Iris pigment epithelial cell (primary cell): ENCODE results near the gene PAX8.
A peak's percentile ranks its signal among the peaks of the same experiment; 100 is the strongest.

Experiments used
- DNase-seq: peaks from one replicate; pipeline ENCODE4 v3.0.0-alpha.2; 2011; ENCODE audit warnings: low read depth

Gene PAX8

GRCh38 chr2:113202305-113203216, 76.2 kb downstream of the PAX8 start:
- DNase-seq = no peak

DNA sequence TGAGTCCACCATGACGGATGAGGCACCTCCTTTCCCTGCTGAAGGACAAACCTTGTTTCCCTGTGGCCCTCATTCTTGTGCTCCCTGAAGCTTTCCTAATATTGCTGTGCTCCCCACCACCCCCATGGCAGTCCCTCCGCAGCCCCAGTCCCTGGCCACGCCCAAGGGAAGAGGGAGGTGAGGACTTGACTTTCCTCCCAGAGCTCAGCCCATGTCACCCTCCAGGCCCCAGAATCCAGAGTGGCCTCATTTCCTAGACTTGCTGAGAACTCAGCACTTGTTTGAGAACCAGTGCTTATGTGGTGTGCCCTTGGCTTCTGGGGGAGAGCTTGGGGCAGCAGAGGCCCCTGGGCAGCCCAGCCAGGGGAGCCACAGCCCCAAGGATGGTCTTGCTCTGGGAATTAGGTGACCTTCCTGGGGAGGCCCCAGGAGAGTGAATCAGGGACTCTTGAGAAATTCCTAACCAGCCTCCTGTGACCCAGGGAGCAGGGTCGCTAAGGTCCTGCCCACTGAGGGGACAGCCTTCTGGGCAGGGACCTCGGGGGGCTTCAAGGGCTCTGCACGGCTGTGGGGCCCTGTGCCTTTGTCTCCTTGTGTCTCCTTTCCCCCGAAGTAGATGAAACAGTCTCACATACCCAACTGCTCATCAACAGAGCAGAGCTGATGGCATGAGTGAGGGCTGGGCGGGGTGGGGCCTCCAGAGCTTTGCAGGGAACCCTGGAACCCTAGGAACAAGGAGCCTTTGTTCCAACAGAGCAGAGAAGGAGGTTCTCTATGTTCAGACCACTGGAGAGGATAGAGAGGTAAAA, 77.0 kb downstream of the PAX8 start:
- no peak for DNase-seq

- DNase-seq = no peak
Observed at GRCh38 chr2:113200736-113201490, 77.8 kb downstream of the PAX8 start.

DNA sequence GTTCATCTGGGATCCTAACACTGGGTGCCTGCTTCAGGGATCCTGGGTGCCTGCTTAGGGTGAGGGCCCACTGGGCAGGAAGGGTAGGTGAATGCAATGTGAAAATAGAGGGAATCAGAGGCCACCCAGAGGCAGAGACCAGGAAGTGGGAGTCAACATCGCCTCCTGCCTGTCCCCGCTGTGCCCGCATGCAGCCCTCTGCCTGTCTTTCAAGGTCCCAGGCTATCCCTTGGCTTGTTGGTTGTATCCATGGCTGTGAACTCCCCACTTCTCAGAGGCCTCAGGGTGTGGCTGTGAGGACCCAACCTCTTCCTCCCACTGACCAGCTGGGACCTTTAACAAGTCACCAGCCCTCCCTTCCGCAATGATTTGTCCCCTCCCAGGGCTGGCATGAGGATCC, 78.5 kb downstream of the PAX8 start:
- DNase-seq = no peak

DNA sequence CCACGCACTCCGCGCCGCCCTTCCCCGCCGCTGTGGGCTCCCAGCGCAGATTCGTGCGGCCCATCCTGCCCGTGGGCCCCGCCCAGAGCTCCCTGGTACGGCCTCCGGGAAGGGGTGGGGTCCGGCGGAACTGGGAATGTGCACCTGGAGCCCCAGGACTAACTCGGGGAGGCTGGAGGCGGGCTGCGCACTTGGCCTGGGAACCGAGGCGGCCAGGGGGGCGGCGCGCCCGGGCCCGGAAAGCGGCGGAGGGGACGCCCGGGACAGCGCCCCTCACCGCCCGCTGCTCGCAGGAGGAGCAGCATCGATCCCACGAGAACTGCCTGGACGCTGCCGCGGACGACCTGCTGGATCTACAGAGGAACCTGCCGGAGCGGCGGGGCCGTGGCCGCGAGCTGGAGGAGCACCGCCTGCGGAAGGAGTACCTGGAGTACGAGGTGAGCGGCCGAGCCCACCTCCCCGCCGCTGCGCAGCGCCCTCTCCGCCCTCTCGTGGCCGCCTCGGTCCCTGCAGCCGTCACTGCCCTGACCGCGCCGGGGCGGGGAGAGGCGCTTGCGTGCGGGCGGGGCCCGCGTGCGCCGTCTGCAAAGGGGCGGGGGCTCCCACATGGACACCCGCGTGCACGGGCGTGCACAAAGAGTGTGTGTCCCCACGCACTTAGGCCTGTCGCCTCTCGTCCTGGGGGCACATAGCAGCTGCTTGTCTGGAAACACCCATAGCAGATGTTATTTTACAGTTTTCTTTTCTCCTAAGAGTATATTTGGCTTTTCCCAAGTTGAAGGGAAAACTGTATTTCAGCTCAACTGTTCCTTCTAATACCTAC, 79.7 kb downstream of the PAX8 start:
- DNase-seq = peak; percentile 66

GRCh38 chr2:113198048-113198789, 80.5 kb downstream of the PAX8 start:
- no peak for DNase-seq

DNA sequence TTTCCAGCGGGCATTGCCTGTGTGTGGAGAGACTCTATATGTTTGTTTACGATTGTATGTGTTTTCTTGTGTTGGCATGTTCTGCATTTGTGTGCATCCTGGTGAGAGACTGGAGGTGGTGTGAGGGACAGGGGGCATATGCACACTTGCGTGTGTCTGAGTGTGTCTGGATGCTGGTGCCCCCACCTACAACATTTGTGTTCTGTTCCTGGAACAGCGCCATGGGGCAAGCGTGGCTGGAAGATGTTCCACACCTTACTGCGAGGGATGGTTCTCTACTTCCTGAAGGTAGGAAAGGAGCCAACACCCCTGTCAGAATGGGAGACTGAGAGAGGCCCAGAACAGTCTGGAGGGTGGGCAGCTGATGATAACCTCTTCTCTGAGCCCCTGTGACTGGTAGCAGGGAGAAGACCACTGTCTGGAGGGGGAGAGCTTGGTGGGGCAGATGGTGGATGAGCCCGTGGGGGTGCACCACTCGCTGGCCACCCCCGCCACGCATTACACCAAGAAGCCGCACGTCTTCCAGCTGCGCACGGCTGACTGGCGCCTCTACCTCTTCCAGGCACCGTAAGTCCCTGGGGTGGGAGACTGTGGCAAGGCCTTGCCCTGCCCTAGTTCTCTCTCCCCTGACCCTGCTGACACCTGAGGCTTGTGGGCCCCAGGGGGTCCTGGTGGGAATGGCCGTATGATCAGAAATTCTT, 81.2 kb downstream of the PAX8 start:
- no peak for DNase-seq

GRCh38 chr2:113196839-113197238, 81.9 kb downstream of the PAX8 start:
- DNase-seq = no peak

GRCh38 chr2:113195923-113196501, 82.7 kb downstream of the PAX8 start:
- no peak for DNase-seq

DNA sequence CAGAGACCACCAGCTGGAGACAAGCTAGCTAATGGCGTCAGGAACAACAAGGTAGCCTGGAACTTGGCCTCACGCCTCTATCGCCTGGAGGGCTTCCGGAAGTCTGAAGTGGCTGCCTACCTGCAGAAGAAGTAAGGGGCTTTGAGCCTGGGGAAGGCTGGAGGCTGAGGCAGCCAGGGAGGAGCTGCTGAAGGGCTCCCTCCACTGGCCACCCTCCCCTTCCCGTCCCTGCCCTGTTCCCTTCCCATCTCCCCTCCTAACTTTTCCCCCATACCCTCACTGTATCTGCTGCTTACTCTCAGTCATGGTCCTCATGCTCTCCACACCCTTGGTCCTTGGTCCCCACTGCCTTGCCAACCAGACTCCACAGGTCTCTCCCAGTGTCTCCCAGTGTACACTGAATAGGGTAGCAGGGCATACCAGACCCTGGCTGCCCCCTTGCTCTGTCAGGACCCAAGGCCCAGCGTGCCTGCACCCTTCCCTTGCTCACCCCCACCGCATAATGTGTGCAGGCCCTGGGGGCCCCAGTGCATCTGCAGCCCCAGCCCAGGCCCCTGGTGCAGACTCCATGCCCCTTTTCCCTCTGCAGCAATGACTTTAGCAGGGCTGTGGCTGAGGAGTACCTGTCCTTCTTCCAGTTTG, 86.1 kb downstream of the PAX8 start:
- no peak for DNase-seq

- DNase-seq = no peak
Observed at GRCh38 chr2:113190871-113191270, 87.8 kb downstream of the PAX8 start.

- no peak for DNase-seq
Observed at GRCh38 chr2:113187771-113188170, 91.0 kb downstream of the PAX8 start.

DNA sequence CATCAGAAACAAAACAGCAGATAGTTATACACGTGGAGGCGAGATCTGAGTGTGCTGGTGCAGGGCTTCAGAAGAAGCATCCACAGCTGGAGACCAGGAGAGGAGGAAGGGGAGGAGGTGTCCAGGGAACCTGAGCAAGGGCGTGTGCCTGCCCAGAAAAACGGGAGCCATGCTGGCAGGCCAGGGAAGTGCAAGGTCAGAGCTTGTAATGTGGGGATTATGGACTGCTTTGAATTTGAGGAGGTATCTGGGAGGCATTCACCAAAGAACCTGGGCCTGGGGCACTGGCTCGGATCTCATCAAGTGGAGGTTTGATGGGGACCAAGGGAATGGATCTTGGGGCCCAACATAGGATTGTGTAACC, 92.3 kb downstream of the PAX8 start:
- DNase-seq = no peak

DNA sequence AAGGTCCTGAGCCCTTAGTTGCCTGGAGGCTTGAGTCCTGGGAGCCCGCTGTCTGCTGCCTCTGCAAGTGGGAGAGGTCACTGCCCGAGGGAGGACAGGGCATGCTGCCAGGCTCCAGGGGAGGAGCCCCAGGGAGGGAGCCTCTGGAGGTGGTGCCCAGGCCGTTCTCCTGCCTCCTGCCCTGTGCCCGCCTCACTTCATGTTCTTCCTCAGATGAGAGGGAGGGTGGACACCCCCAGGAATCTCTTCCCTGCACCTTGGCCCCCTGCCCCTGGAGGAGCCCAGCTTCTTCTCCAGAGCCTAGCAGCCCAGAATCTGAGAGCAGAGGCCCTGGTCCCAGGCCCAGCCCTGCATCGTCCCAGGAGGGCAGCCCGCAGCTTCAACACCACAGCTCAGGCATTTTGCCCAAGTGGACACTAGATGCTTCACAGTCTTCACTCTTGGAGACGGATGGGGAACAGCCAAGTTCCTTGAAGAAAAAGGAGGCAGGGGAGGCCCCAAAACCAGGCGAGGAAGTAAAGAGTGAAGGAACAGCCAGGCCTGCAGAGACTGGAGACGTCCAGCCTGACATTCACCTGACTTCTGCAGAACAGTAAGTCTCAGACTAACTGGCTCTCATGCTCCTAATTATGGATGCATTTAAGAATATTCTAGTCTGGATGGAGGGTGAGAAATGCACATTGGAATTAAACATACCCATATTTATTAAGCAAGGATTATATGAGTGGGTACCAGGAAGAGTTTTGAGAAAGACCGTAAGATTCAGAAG, 92.9 kb downstream of the PAX8 start:
- DNase-seq = no peak

- no peak for DNase-seq
Observed at GRCh38 chr2:113184531-113185230, 94.0 kb downstream of the PAX8 start.

- no peak for DNase-seq
Observed at GRCh38 chr2:113183703-113184102, 95.0 kb downstream of the PAX8 start.

- DNase-seq = no peak
Observed at GRCh38 chr2:113183264-113183663, 95.5 kb downstream of the PAX8 start.
